ENCODE results near the gene CHRNE. TPM values are rescaled to one million over a fixed set of nuclear protein-coding genes. Genes with fewer than 3 reads are reported as not detected.

Gene CHRNE
- total RNA-seq, 4 donors from 2014 or later, result 0.13 to 1.2 (median 0.63) TPM; not detected in 1

- Histone ChIP-seq H3K27ac (replicated peaks in 1 of 4) (peak overlapping the region in 2 of 4 donors; percentile 91 to 97), H3K27me3 (no peaks in the 10 kb centered on the region), H3K9me3 (no peaks in the 10 kb centered on the region), H3K36me3 (peaks cover 12 to 39% (median 31%) of the 10 kb centered on the region in 4 donors), H3K4me1 (peaks cover 42 to 59% (median 52%) of the 10 kb centered on the region in 4 donors), H3K4me3 (no peak overlapping the region)
- 94% methylated on average over 16 of the region's 16 CpGs for WGBS
- TF ChIP-seq EP300 (IDR thresholded peaks at IDR 0.05) (no peak), CTCF (IDR thresholded peaks at IDR 0.05) (no peak), POLR2A (IDR thresholded peaks at IDR 0.05; ENCODE audit: low read depth) (no peak), POLR2AphosphoS5 (IDR thresholded peaks at IDR 0.05) (no peak)
- no peak for DNase-seq (ENCODE audit: extremely low spot score)
- intact Hi-C loops (cut with DNase I), result loop anchor here (5.0 kb wide), 1 partner anchor 50 kb away; the partner anchor contains the start of gene CAMTA2
Measured at GRCh38 chr17:4937553-4937952, 34.7 kb upstream of the CHRNE start.

GRCh38 chr17:4936436-4936835, 33.5 kb upstream of the CHRNE start:
- intact Hi-C loops (cut with DNase I), result loop anchor here (5.0 kb wide), 1 partner anchor 51 kb away; the partner anchor contains the start of gene CAMTA2
- WGBS, result 78% methylated on average over 3 of the region's 3 CpGs
- no peak for TF ChIP-seq EP300 (IDR thresholded peaks at IDR 0.05)
- no peak for TF ChIP-seq CTCF (IDR thresholded peaks at IDR 0.05)
- TF ChIP-seq POLR2AphosphoS5 (IDR thresholded peaks at IDR 0.05), result no peak
- no peak for TF ChIP-seq POLR2A (IDR thresholded peaks at IDR 0.05; ENCODE audit: low read depth)
- Histone ChIP-seq H3K27ac (replicated peaks in 1 of 4) (no peak overlapping the region), H3K4me1 (peaks cover 36 to 48% (median 42%) of the 10 kb centered on the region in 4 donors), H3K36me3 (peaks cover 12 to 30% (median 24%) of the 10 kb centered on the region in 4 donors), H3K4me3 (no peak overlapping the region), H3K9me3 (no peaks in the 10 kb centered on the region), H3K27me3 (no peaks in the 10 kb centered on the region)
- no peak for DNase-seq (ENCODE audit: extremely low spot score)

- Histone ChIP-seq H3K4me3 (no peak overlapping the region), H3K27ac (replicated peaks in 1 of 4) (no peak overlapping the region), H3K9me3 (no peaks in the 10 kb centered on the region), H3K36me3 (peaks cover 12 to 30% (median 24%) of the 10 kb centered on the region in 4 donors), H3K4me1 (peaks cover 29 to 40% (median 34%) of the 10 kb centered on the region in 4 donors), H3K27me3 (no peaks in the 10 kb centered on the region)
- TF ChIP-seq CTCF (IDR thresholded peaks at IDR 0.05), result no peak
- TF ChIP-seq POLR2AphosphoS5 (IDR thresholded peaks at IDR 0.05), result no peak
- TF ChIP-seq EP300 (IDR thresholded peaks at IDR 0.05), result no peak
- TF ChIP-seq POLR2A (IDR thresholded peaks at IDR 0.05; ENCODE audit: low read depth), result no peak
- no peak for DNase-seq (ENCODE audit: extremely low spot score)
- intact Hi-C loops (cut with DNase I), result loop anchor here (5.0 kb wide), 1 partner anchor 52 kb away; the partner anchor contains the start of gene CAMTA2
Measured at GRCh38 chr17:4935650-4936049, 32.8 kb upstream of the CHRNE start.

GRCh38 chr17:4934173-4934979, 31.5 kb upstream of the CHRNE start:
- peaks cover 12 to 30% (median 24%) of the 10 kb centered on the region in 4 donors for H3K36me3 ChIP-seq
- H3K9me3 ChIP-seq, result no peaks in the 10 kb centered on the region
- no peak overlapping the region for H3K4me3 ChIP-seq
- no peaks in the 10 kb centered on the region for H3K27me3 ChIP-seq
- peak overlapping the region in 2 of 4 donors; percentile 12 to 58 for H3K27ac ChIP-seq (replicated peaks in 1 of 4)
- H3K4me1 ChIP-seq, result peaks cover 28 to 37% (median 32%) of the 10 kb centered on the region in 4 donors
- DNase-seq (ENCODE audit: extremely low spot score), result no peak
- peak in 1 of 2 donors; percentile 5 for TF ChIP-seq POLR2AphosphoS5 (IDR thresholded peaks at IDR 0.05)
- TF ChIP-seq EP300 (IDR thresholded peaks at IDR 0.05), result no peak
- no peak for TF ChIP-seq CTCF (IDR thresholded peaks at IDR 0.05)
- WGBS, result 17% methylated on average over 14 of the region's 14 CpGs
- intact Hi-C loops (cut with DNase I), result no loop called here

Measured in esophagus muscularis mucosa (tissue), 4 donors.